ENCODE measurements around the gene TIGD3. TPM values are rescaled to one million over a fixed set of nuclear protein-coding genes. Genes with fewer than 3 reads are reported as not detected.

The TIGD3 gene
- total RNA-seq, result under 0.01 and 0.43 TPM in 2 replicates

DNA sequence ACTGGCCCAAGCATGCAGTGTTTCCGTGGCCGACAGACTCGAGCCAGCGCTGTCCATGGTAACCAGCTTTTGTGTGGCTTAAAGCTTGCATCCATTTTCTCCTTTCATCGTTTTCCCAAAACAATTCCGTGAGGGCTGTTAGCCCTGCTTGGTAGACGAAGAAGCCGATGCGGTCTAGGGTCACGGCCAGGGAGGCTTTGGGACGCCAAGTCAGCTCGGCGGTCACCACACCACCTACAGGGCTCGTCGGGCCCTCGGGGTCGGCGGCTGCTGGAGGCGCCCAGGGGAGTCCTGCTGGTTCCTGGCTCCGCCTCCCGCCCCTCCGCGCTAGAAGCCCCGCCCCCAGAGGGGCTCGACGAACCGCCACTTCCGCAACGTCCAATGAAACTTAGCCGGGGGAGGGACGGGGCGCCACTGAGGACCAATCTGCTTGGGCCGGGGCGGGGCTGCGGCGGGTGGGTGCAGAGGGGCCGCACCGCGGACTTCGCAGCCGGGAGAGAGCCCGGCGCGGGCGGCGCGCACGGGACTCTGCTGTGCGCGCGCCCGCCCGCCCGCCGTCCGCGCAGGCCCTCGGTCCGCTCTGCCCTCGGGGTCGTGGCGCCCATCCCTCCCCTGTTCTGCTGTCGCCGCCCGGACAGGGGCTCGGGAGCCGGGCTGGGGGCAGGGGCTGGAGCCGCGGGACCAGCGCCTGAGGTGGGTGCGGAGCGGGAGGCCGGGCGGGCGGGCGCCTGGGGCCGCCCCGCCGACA lies at the start of gene TIGD3:
Gene TIGD3 (plus strand): TSS at position 487 of the 748 bp plus-strand sequence. CDS start 1,058 bp downstream, outside the sequence.

GRCh38 chr11:65314501-65315203 lies 39.9 kb upstream of the TIGD3 start, which contains the start of gene CDC42EP2:
CDC42EP2 (plus strand) TSS chr11:65314866; CDS start chr11:65320899, 6,033 bp downstream.

GRCh38 chr11:65382033-65382803 lies 27.7 kb downstream of the TIGD3 start, which contains the start of gene SLC25A45:
SLC25A45 (minus strand) TSS chr11:65382646; CDS start chr11:65381951, 695 bp downstream.

DNA sequence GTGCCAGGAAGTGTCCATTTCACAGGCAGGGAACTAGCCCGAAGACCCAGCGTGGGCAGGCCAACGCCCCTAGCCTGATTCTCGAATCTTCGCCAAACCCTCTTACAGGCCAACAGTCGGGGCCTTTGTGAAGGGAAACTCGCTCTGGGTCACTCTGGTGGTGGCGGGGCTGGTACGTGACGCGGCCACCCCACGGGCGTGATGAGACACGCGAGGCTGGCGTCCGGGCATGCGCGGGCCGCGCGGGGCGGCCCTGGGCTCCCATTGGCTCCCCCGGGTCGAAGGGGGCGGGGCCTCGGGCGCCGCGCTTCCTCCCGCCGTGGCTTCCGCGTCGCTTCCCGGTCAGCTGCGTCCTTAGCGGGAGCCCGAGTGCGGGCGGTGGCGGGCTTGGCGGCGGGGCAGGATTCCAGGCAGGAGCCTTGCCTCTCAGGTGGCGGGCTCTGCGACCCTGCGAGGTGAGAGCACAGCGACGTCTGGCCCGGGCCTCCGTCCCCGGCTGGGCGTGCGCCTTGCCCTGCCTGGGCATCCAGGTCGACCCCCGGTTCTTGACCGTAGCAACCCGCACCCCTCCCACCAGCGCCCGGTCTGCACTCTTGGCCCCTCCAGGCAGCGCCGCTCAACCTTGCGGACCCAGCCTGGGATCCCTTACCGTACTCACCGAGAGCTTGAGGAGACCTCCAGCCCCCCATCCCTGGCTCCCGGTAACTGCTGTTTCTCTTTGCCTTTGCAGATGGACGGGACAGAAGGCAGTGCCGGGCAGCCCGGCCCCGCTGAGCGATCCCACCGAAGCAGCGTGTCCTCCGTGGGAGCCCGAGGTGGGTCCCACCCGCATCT lies 32.0 kb downstream of the TIGD3 start, which contains the start of gene FRMD8:
Gene FRMD8 (plus strand): TSS at position 331 of the 834 bp plus-strand sequence. CDS start 400 bp downstream, at position 731.

Other genes starting within 250 kb of the TIGD3 start
- gene TM7SF2, start 242.9 kb upstream of the TIGD3 start, total RNA-seq, result 30.6 and 40.3 TPM in 2 replicates
- 21.2 and 22.6 TPM in 2 replicates for gene ZNHIT2, start 237.1 kb upstream of the TIGD3 start, total RNA-seq
- gene FAU, start 232.6 kb upstream of the TIGD3 start, total RNA-seq, result 358 and 363 TPM in 2 replicates
- 42.0 and 48.9 TPM in 2 replicates for gene MRPL49, start 232.4 kb upstream of the TIGD3 start, total RNA-seq
- 10.0 and 19.0 TPM in 2 replicates for gene SYVN1, start 220.2 kb upstream of the TIGD3 start, total RNA-seq
- not detected in 2 replicates for gene SPDYC, start 184.5 kb upstream of the TIGD3 start, total RNA-seq
- gene CAPN1, start 172.8 kb upstream of the TIGD3 start, total RNA-seq, result 219 and 240 TPM in 2 replicates
- 2.2 and 3.0 TPM in 2 replicates for gene POLA2, start 92.8 kb upstream of the TIGD3 start, total RNA-seq
- 2.6 and 9.9 TPM in 2 replicates for gene CDC42EP2, start 39.9 kb upstream of the TIGD3 start, total RNA-seq
- gene DPF2, start 20.9 kb upstream of the TIGD3 start, total RNA-seq, result 24.8 and 29.8 TPM in 2 replicates
- gene SLC25A45, start 27.9 kb downstream of the TIGD3 start, total RNA-seq, result under 0.01 and 1.9 TPM in 2 replicates
- gene FRMD8, start 31.9 kb downstream of the TIGD3 start, total RNA-seq, result 52.2 and 169 TPM in 2 replicates
- 49.2 and 67.4 TPM in 2 replicates for gene NEAT1, start 68.0 kb downstream of the TIGD3 start, total RNA-seq
- gene MALAT1, start 144.3 kb downstream of the TIGD3 start, total RNA-seq, result 4,567 and 7,714 TPM in 2 replicates
- gene SCYL1, start 170.3 kb downstream of the TIGD3 start, total RNA-seq, result 58.4 and 75.9 TPM in 2 replicates
- gene LTBP3, start 203.6 kb downstream of the TIGD3 start, total RNA-seq, result 19.8 and 39.0 TPM in 2 replicates
- gene ZNRD2, start 215.7 kb downstream of the TIGD3 start, total RNA-seq, result 63.3 and 88.9 TPM in 2 replicates
- gene FAM89B, start 217.8 kb downstream of the TIGD3 start, total RNA-seq, result 12.1 and 17.6 TPM in 2 replicates
- 60.1 and 66.3 TPM in 2 replicates for gene EHBP1L1, start 221.3 kb downstream of the TIGD3 start, total RNA-seq
- 0.48 and 3.2 TPM in 2 replicates for gene KCNK7, start 241.0 kb downstream of the TIGD3 start, total RNA-seq

Data from tracheal epithelial cell (primary cell).